ENCODE results near the gene HIC2.
A peak's percentile ranks its signal among the peaks of the same experiment; 100 is the strongest.
"Not testable (repeated sequence)": the region's sequence is repeated elsewhere in the genome, so short reads cannot be mapped to it uniquely, and the experiment has no call there.

HIC2 gene

GRCh38 chr22:21435998-21436810 lies 19.0 kb downstream of the HIC2 start:
- FAIRE-seq: peak; percentile 75

- FAIRE-seq: not testable (repeated sequence)
Observed at GRCh38 chr22:21438013-21438412, 20.8 kb downstream of the HIC2 start.

- FAIRE-seq: not testable (repeated sequence)
Observed at GRCh38 chr22:21440018-21440636, 23.0 kb downstream of the HIC2 start.

- not testable (repeated sequence) for FAIRE-seq
Observed at GRCh38 chr22:21440676-21441075, 23.5 kb downstream of the HIC2 start.

- FAIRE-seq: not testable (repeated sequence)
Observed at GRCh38 chr22:21441170-21441569, 24.0 kb downstream of the HIC2 start.

GRCh38 chr22:21442123-21442522 lies 25.0 kb downstream of the HIC2 start:
- not testable (repeated sequence) for FAIRE-seq

- FAIRE-seq: not testable (repeated sequence)
Observed at GRCh38 chr22:21442646-21443045, 25.5 kb downstream of the HIC2 start.

GRCh38 chr22:21443057-21443734 lies 26.0 kb downstream of the HIC2 start:
- FAIRE-seq: no peak

GRCh38 chr22:21443735-21444421 lies 26.7 kb downstream of the HIC2 start:
- no peak for FAIRE-seq

GRCh38 chr22:21444701-21445436 lies 27.7 kb downstream of the HIC2 start:
- FAIRE-seq: no peak

GRCh38 chr22:21445437-21446127 lies 28.4 kb downstream of the HIC2 start:
- no peak for FAIRE-seq

- FAIRE-seq: no peak
Observed at GRCh38 chr22:21446128-21446826, 29.1 kb downstream of the HIC2 start.

GRCh38 chr22:21446827-21447690 lies 29.9 kb downstream of the HIC2 start:
- no peak for FAIRE-seq

GRCh38 chr22:21447694-21448402 lies 30.7 kb downstream of the HIC2 start:
- FAIRE-seq: no peak

- FAIRE-seq: no peak
Observed at GRCh38 chr22:21448627-21449416, 31.7 kb downstream of the HIC2 start.

GRCh38 chr22:21449531-21450319 lies 32.6 kb downstream of the HIC2 start:
- FAIRE-seq: no peak

GRCh38 chr22:21450320-21450831 lies 33.2 kb downstream of the HIC2 start:
- FAIRE-seq: no peak

Measured in endometrium (tissue), 2 donors.